ENCODE results near the gene PTPRK. TPM values are rescaled to one million over a fixed set of nuclear protein-coding genes. Genes with fewer than 3 reads are reported as not detected.

PTPRK gene
- total RNA-seq, 2 donors from 2014 or later: 33.7 to 36.0 TPM

GRCh38 chr6:128351255-128351514 lies 169.2 kb downstream of the PTPRK start:
- no peak overlapping the region for H3K4me3 ChIP-seq
- no peak for ATAC-seq (ENCODE audit: insufficient number of reproducible peaks, low FRiP score, low read depth)
- H3K36me3 ChIP-seq: no peaks in the 10 kb centered on the region
- no peak overlapping the region for H3K27ac ChIP-seq
- DNase-seq (ENCODE audit: low spot score): no peak
- no peak for TF ChIP-seq CTCF (IDR thresholded peaks at IDR 0.05)
- H3K4me1 ChIP-seq (ENCODE audit: control insufficient read depth in 1 of 2, low read depth in 2 of 2): no peaks in the 10 kb centered on the region
- H3K27me3 ChIP-seq (replicated peaks; ENCODE audit: insufficient read depth): no peaks in the 10 kb centered on the region
- H3K9me3 ChIP-seq: no peaks in the 10 kb centered on the region

- TF ChIP-seq CTCF (IDR thresholded peaks at IDR 0.05): no peak
- DNase-seq (ENCODE audit: low spot score): no peak
- no peaks in the 10 kb centered on the region for H3K9me3 ChIP-seq
- no peak for ATAC-seq (ENCODE audit: insufficient number of reproducible peaks, low FRiP score, low read depth)
- no peaks in the 10 kb centered on the region for H3K36me3 ChIP-seq
- no peaks in the 10 kb centered on the region for H3K27me3 ChIP-seq (replicated peaks; ENCODE audit: insufficient read depth)
- no peaks in the 10 kb centered on the region for H3K4me1 ChIP-seq (ENCODE audit: control insufficient read depth in 1 of 2, low read depth in 2 of 2)
- no peak overlapping the region for H3K27ac ChIP-seq
- H3K4me3 ChIP-seq: no peak overlapping the region
These were observed 169.8 kb downstream of the PTPRK start for GRCh38 chr6:128350416-128351254.

- Histone ChIP-seq H3K36me3 (no peaks in the 10 kb centered on the region), H3K4me3 (no peak overlapping the region), H3K9me3 (no peaks in the 10 kb centered on the region), H3K27ac (no peak overlapping the region), H3K4me1 (ENCODE audit: control insufficient read depth in 1 of 2, low read depth in 2 of 2) (no peaks in the 10 kb centered on the region), H3K27me3 (replicated peaks; ENCODE audit: insufficient read depth) (no peaks in the 10 kb centered on the region)
- TF ChIP-seq CTCF (IDR thresholded peaks at IDR 0.05): no peak
- no peak for DNase-seq (ENCODE audit: low spot score)
- no peak for ATAC-seq (ENCODE audit: insufficient number of reproducible peaks, low FRiP score, low read depth)
These were observed 173.3 kb downstream of the PTPRK start for GRCh38 chr6:128347123-128347522.

- H3K27me3 ChIP-seq (replicated peaks; ENCODE audit: insufficient read depth): no peaks in the 10 kb centered on the region
- H3K4me1 ChIP-seq (ENCODE audit: control insufficient read depth in 1 of 2, low read depth in 2 of 2): no peaks in the 10 kb centered on the region
- H3K4me3 ChIP-seq: no peak overlapping the region
- no peak overlapping the region for H3K27ac ChIP-seq
- TF ChIP-seq CTCF (IDR thresholded peaks at IDR 0.05): no peak
- H3K9me3 ChIP-seq: no peaks in the 10 kb centered on the region
- no peak for ATAC-seq (ENCODE audit: insufficient number of reproducible peaks, low FRiP score, low read depth)
- H3K36me3 ChIP-seq: no peaks in the 10 kb centered on the region
- no peak for DNase-seq (ENCODE audit: low spot score)
These were observed 173.8 kb downstream of the PTPRK start for GRCh38 chr6:128346569-128346968.

GRCh38 chr6:128345278-128345677 lies 175.1 kb downstream of the PTPRK start:
- Histone ChIP-seq H3K4me1 (ENCODE audit: control insufficient read depth in 1 of 2, low read depth in 2 of 2) (peaks cover 0 to 1% of the 10 kb centered on the region in 2 donors), H3K27ac (no peak overlapping the region), H3K4me3 (no peak overlapping the region), H3K36me3 (no peaks in the 10 kb centered on the region), H3K27me3 (replicated peaks; ENCODE audit: insufficient read depth) (no peaks in the 10 kb centered on the region), H3K9me3 (no peaks in the 10 kb centered on the region)
- no peak for TF ChIP-seq CTCF (IDR thresholded peaks at IDR 0.05)
- DNase-seq (ENCODE audit: low spot score): no peak
- ATAC-seq (ENCODE audit: insufficient number of reproducible peaks, low FRiP score, low read depth): no peak

Data from thoracic aorta (tissue), 2 donors.